ENCODE measurements around the gene ATXN7L3B.

DNA sequence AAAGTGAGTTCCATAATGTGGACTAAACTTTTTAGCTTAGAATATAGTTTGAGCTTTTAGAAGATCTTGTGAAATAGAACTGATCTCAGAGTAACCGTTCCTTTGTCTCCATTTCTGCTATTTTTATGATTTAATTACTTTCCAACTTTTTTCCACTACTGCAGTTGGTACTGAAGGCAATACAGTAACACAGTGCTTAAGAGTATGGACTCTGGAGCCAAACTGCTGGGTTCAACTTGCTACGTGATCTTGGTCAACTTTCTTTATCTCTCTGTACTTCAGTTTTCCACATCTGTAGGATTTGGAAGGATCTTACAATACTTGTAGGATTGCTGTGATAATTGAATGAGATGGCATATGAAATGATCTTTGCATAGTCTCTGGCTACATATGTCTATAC, 40.9 kb downstream of the ATXN7L3B start:
- TF ChIP-seq POLR2AphosphoS5 (IDR thresholded peaks at IDR 0.05) = no peak
- TF ChIP-seq, protein P1, sequence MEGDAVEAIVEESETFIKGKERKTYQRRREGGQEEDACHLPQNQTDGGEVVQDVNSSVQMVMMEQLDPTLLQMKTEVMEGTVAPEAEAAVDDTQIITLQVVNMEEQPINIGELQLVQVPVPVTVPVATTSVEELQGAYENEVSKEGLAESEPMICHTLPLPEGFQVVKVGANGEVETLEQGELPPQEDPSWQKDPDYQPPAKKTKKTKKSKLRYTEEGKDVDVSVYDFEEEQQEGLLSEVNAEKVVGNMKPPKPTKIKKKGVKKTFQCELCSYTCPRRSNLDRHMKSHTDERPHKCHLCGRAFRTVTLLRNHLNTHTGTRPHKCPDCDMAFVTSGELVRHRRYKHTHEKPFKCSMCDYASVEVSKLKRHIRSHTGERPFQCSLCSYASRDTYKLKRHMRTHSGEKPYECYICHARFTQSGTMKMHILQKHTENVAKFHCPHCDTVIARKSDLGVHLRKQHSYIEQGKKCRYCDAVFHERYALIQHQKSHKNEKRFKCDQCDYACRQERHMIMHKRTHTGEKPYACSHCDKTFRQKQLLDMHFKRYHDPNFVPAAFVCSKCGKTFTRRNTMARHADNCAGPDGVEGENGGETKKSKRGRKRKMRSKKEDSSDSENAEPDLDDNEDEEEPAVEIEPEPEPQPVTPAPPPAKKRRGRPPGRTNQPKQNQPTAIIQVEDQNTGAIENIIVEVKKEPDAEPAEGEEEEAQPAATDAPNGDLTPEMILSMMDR (IDR thresholded peaks at IDR 0.05 in 8 of 11, conservative IDR thresholded peaks at IDR 0.05 in 3 of 11) = no peak
- TF ChIP-seq POLR2A (IDR thresholded peaks at IDR 0.05) = no peak

All from spleen (tissue), 7 donors.